ENCODE results near the gene PDGFRA. TPM values are rescaled to one million over a fixed set of nuclear protein-coding genes. Genes with fewer than 3 reads are reported as not detected.

PDGFRA gene
- total RNA-seq, 4 donors from 2014 or later: 20.6 to 190 (median 65.5) TPM

DNA sequence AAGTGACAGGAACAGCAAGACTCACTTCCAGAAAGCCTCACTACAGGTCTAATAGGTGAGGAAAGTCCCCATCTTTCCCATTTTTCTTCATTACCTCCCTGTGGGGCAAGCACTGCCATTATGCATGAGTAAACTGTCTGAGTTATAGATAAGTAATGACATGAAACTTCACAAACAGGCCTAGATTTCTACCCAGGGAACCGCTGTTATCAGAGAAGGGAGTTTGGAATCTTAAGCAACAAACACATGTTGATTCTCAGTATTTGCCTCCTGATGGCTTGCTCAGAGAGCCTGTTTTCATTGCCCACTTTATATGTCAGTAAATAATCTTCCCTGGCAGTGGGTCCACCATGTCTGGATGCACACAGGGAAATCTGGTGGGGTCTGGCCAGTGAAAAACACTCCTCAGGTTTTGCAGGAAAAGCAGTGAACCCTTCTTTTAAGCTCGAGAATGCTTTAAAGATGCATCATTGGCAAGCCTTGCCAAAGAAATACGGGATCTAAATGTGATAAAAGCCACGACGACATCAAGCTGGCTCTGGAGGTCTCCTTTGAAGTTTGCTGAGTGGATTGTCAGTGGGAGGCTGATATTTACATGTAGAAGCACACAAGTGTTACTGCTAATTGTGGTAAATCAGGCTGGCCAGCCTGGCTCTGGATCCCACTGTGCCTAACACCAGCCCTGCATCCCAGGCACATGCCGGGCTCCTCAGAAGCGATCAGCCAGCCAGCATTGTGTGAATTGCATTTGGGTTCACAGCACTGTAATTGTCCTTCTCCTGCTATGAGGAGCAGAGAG lies 25.2 kb downstream of the PDGFRA start:
- Histone ChIP-seq H3K4me3 (no peak overlapping the region), H3K9me3 (no peaks in the 10 kb centered on the region), H3K27me3 (no peaks in the 10 kb centered on the region), H3K4me1 (no peaks in the 10 kb centered on the region), H3K36me3 (no peaks in the 10 kb centered on the region), H3K27ac (no peak overlapping the region)
- TF ChIP-seq POLR2AphosphoS5 (IDR thresholded peaks at IDR 0.05) (no peak), EP300 (IDR thresholded peaks at IDR 0.05; ENCODE audit: low read depth) (no peak), POLR2A (IDR thresholded peaks at IDR 0.05) (no peak)
- TF ChIP-seq, protein P1, sequence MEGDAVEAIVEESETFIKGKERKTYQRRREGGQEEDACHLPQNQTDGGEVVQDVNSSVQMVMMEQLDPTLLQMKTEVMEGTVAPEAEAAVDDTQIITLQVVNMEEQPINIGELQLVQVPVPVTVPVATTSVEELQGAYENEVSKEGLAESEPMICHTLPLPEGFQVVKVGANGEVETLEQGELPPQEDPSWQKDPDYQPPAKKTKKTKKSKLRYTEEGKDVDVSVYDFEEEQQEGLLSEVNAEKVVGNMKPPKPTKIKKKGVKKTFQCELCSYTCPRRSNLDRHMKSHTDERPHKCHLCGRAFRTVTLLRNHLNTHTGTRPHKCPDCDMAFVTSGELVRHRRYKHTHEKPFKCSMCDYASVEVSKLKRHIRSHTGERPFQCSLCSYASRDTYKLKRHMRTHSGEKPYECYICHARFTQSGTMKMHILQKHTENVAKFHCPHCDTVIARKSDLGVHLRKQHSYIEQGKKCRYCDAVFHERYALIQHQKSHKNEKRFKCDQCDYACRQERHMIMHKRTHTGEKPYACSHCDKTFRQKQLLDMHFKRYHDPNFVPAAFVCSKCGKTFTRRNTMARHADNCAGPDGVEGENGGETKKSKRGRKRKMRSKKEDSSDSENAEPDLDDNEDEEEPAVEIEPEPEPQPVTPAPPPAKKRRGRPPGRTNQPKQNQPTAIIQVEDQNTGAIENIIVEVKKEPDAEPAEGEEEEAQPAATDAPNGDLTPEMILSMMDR (IDR thresholded peaks at IDR 0.05): no peak
- in situ Hi-C loops (cut with MboI; ENCODE audit: low pct_ligation_motif_present in 1 of 4, low pct_unique_long_range_greater_than_20kb in 1 of 4, low sequenced_read_pairs in 3 of 4): loop anchor here in 2 of 4 donors (25.0 kb wide), 2 partner anchors 1242 to 1867 kb away; no protein-coding TSS in a partner anchor
- DNase-seq: no peak
- 60 to 64% methylated on average over 4 to 7 of the region's 7 CpGs for WGBS, 2 donors (ENCODE audit: low coverage in 1 of 2)
- intact Hi-C loops (cut with DNase I; ENCODE audit: low total_unique reads): no loop called here

DNA sequence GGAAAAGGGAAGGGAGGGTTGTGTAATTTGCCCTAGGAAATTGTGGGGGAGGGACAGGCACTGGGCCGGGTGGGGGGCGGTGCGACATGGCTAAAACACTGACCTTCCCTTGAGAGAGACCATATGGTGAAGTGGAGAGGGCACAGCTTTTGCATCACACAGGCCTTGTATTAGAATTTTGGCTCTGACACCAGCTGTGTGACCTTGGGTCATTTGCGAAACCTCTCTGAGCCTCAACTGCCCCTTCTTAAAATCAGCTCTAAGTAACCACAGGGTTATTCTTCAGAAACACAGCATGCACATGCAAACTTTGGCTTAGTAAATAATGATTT lies 25.8 kb downstream of the PDGFRA start:
- Histone ChIP-seq H3K27ac (no peak overlapping the region), H3K4me3 (no peak overlapping the region), H3K4me1 (no peaks in the 10 kb centered on the region), H3K9me3 (no peaks in the 10 kb centered on the region), H3K27me3 (no peaks in the 10 kb centered on the region), H3K36me3 (no peaks in the 10 kb centered on the region)
- no peak for DNase-seq
- intact Hi-C loops (cut with DNase I; ENCODE audit: low total_unique reads): no loop called here
- WGBS, 2 donors (ENCODE audit: low coverage in 1 of 2): 78 to 80% methylated on average over 1 to 4 of the region's 4 CpGs
- TF ChIP-seq EP300 (IDR thresholded peaks at IDR 0.05; ENCODE audit: low read depth) (no peak), POLR2A (IDR thresholded peaks at IDR 0.05) (no peak), POLR2AphosphoS5 (IDR thresholded peaks at IDR 0.05) (no peak)
- TF ChIP-seq, protein P1 (IDR thresholded peaks at IDR 0.05): no peak
- in situ Hi-C loops (cut with MboI; ENCODE audit: low pct_ligation_motif_present in 1 of 4, low pct_unique_long_range_greater_than_20kb in 1 of 4, low sequenced_read_pairs in 3 of 4): loop anchor here in 2 of 4 donors (25.0 kb wide), 2 partner anchors 1243 to 1868 kb away; no protein-coding TSS in a partner anchor

DNA sequence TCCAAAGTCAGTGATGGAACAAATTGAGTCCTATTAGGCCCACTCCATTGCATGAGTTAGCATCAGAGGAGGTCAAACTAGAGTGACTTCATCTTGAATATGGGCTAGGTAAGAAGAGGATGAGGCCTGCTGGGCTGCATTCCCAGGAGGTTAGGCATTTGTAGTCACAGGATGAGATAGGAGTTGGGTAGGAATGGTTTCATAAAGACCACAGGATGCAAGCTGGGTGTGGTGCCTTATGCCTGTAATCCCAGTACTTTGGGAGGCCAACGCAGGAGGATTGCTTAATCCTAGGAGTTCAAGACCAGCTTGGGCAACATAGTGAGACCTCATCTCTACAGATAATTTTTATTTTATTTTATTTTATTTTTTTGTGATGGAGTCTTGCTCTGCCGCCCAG lies 26.8 kb downstream of the PDGFRA start:
- no peaks in the 10 kb centered on the region for H3K36me3 ChIP-seq
- no peaks in the 10 kb centered on the region for H3K4me1 ChIP-seq
- no peaks in the 10 kb centered on the region for H3K27me3 ChIP-seq
- H3K27ac ChIP-seq: peak overlapping the region in 1 of 4 donors; percentile 17
- intact Hi-C loops (cut with DNase I; ENCODE audit: low total_unique reads): no loop called here
- WGBS, 2 donors (ENCODE audit: low coverage in 1 of 2): 86 to 95% methylated on average over 1 to 2 of the region's 2 CpGs
- in situ Hi-C loops (cut with MboI; ENCODE audit: low pct_ligation_motif_present in 1 of 4, low pct_unique_long_range_greater_than_20kb in 1 of 4, low sequenced_read_pairs in 3 of 4): loop anchor here in 2 of 4 donors (25.0 kb wide), 2 partner anchors 1244 to 1869 kb away; no protein-coding TSS in a partner anchor
- H3K4me3 ChIP-seq: no peak overlapping the region
- no peaks in the 10 kb centered on the region for H3K9me3 ChIP-seq
- TF ChIP-seq POLR2AphosphoS5 (IDR thresholded peaks at IDR 0.05): no peak
- TF ChIP-seq EP300 (IDR thresholded peaks at IDR 0.05; ENCODE audit: low read depth): no peak
- TF ChIP-seq POLR2A (IDR thresholded peaks at IDR 0.05): no peak
- TF ChIP-seq, protein P1 (IDR thresholded peaks at IDR 0.05): no peak
- DNase-seq: no peak

DNA sequence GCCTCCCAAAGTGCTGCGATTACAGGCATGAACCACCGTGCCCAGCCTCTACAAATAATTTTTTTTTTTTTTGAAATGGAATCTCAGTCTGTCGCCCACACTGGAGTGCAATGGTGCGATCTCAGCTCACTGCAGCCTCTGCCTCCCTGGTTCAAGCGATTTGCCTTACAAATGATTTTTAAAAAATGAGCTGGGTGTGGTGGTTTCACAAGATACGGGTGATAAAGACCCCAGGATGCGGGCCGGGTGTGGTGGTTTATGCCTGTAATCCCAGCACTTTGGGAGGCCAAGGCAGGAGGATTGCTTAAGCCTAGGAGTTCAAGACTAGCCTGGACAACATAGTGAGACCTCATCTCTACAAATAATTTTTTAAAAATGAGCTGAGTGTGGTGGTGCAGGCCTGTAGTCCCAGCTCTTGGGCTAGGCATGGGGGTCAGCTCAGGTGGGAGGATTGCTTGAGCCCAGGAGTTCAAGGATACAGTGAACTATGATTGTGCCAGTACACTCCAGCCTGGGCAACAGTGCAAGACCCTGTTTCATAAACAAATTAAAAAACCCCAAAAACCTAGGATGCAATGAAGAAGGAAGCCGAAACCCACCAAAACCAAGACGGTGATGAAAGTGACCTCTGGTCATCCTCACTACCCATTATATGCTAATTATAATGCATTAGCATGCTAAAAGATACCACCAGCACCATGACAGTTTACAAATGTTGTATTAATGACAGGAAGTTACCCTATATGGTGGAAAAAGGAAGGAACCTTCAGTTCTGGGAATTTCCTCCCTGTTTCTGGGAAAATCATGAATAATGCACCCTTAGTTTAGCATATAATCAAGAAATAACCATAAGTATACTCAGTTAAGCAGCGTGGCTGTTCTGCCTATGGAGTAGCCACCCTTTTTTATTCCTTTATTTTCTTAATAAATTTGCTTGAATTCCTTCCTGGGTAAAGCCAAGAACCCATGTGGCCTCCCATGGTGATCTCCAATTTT lies 27.7 kb downstream of the PDGFRA start:
- H3K27ac ChIP-seq: no peak overlapping the region
- H3K4me3 ChIP-seq: no peak overlapping the region
- H3K27me3 ChIP-seq: no peaks in the 10 kb centered on the region
- H3K9me3 ChIP-seq: no peaks in the 10 kb centered on the region
- H3K4me1 ChIP-seq: no peaks in the 10 kb centered on the region
- DNase-seq: no peak
- 75 to 82% methylated on average over 7 to 11 of the region's 11 CpGs for whole genome bisulfite sequencing, 2 donors (ENCODE audit: low coverage in 1 of 2)
- TF ChIP-seq POLR2A (IDR thresholded peaks at IDR 0.05) (no peak), EP300 (IDR thresholded peaks at IDR 0.05; ENCODE audit: low read depth) (no peak), POLR2AphosphoS5 (IDR thresholded peaks at IDR 0.05) (no peak)
- TF ChIP-seq, protein P1 (IDR thresholded peaks at IDR 0.05): no peak
- in situ Hi-C loops (cut with MboI; ENCODE audit: low pct_ligation_motif_present in 1 of 4, low pct_unique_long_range_greater_than_20kb in 1 of 4, low sequenced_read_pairs in 3 of 4) (loop anchor here in 2 of 4 donors (25.0 kb wide), 2 partner anchors 1244 to 1869 kb away; no protein-coding TSS in a partner anchor), intact Hi-C loops (cut with DNase I; ENCODE audit: low total_unique reads) (no loop called here)
- H3K36me3 ChIP-seq: no peaks in the 10 kb centered on the region

All from transverse colon (tissue), 4 donors.